Measurements from ENCODE around the gene ITCH.
"Not testable (repeated sequence)": the region's sequence is repeated elsewhere in the genome, so short reads cannot be mapped to it uniquely, and the experiment has no call there.

The ITCH gene

DNA sequence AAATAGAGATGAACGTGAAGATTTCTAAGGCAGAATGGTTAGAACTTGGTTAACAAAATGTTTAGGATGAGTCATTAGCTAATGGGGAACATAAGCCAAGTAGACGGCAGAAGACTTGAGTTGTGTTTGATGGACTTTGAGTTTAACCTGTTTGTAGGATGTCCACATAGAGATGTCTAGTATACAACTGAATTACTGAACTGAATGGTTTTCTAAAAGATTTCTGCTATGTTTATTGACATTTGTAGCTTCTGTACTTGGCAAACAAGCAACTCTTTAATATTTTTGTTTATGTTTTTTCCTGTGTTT is 98.7 kb downstream of the ITCH start:
- no peak for DNase-seq (ENCODE audit: low spot score)

GRCh38 chr20:34468951-34469350 is 105.9 kb downstream of the ITCH start:
- no peak for DNase-seq (ENCODE audit: low spot score)

DNA sequence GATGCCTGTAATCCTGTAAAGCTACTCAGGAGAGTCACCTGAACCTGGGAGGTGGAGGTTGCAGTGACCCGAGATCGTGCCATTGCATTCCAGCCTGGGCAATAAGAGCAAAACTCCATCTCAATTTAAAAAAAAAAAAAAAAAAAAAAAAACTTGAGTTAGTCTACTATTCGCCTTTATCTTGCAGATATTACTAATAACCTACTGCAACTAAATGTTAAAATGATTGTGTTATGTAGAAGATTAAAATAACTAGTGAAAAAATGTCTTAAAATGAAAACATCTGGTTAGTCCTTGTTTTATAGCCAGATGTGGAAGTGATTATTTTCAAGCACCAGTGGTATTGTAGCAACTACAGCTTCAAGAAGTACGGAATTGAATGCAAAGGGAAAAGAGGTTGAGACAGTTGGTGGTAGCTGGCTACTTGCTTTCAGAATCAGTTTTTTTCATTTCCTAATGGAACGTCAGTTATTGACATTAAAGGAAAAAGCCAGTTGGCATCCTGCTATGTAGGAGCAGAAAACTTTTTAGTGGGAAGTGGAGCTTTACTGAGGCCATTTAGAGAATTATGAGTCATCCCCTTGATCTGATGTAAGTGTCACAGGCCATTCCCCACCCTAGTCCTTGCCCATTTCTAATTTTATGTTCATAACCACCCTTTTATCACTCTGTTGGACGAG is 109.3 kb downstream of the ITCH start:
- peak; percentile 29 for DNase-seq (ENCODE audit: low spot score)

DNA sequence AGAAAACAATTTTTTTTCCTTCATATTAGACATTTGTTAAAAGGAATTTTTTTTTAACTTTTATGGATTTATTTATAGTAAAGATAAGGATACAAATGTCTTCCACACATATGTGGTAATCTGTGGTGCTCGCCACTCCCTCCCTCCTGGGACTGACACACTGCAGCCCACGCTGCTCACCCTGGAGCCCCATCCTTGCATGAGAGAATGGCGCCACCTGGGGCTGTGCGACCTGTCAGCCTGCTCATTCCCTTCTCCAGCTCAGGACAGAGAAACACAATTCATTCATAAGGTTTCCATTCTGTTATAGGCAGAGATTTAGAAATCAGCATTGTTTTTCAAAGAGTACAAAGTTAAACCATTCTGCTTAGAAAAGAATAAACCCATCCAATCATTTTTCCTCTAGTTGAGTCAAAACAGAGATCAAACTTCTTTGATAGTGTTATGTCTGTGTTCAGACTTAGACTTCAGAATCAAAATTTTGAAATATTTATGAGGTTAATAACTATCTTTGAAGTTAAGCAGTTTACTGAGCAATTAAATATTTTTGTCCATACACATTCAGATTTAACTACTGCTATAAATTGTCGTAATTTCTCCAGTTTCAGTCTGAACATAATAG is 110.3 kb downstream of the ITCH start:
- peak; percentile 32 for DNase-seq (ENCODE audit: low spot score)

- peak; percentile 43 for DNase-seq (ENCODE audit: low spot score)
These were observed 113.1 kb downstream of the ITCH start for GRCh38 chr20:34475979-34476736.

- DNase-seq (ENCODE audit: low spot score) = no peak
These were observed 116.6 kb downstream of the ITCH start for GRCh38 chr20:34479627-34480026.

GRCh38 chr20:34482154-34482553 is 119.1 kb downstream of the ITCH start:
- not testable (repeated sequence) for DNase-seq (ENCODE audit: low spot score)

- DNase-seq (ENCODE audit: low spot score) = not testable (repeated sequence)
These were observed 120.6 kb downstream of the ITCH start for GRCh38 chr20:34483585-34484220.

- no peak for DNase-seq (ENCODE audit: low spot score)
These were observed 122.1 kb downstream of the ITCH start for GRCh38 chr20:34485068-34485634.

GRCh38 chr20:34491226-34491931 is 128.3 kb downstream of the ITCH start:
- no peak for DNase-seq (ENCODE audit: low spot score)

GRCh38 chr20:34491932-34492509 is 128.9 kb downstream of the ITCH start:
- no peak for DNase-seq (ENCODE audit: low spot score)

DNA sequence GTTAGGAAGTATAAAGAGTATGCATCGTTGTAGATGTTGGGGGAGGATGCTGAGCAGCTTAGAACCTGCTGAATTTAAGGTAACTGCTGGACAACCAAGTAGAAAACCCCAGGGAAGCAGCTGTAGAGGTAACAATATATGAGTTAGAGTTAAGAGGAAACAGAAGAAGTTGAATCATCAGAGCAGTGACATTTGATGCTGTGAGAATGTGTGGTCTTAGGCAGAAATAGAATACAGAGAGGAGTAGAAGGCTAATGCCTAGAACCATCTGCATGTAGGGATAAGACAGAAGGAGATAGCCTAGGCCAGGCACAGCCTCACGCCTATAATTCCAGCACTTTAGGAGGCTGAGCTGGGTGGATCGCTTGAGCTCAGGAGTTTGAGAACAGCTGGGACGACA is 130.6 kb downstream of the ITCH start:
- DNase-seq (ENCODE audit: low spot score) = no peak

DNA sequence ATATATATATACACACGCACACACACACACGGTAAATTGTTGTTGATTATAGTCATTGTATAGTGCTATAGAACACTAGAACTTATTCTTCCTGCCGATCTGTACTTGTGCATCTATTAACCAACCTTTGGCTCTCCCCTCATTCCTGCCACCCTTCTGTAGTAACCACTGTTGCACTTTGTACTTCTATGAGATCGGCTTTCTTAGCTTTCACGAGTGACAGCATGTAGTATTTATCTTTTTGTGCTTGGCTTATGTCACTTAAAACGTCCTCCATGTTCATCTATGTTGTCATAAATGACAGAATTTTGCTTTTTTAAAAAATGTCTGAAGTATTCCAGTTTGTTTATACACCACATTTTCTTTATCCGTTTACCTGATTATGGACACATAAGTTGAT is 132.2 kb downstream of the ITCH start:
- no peak for DNase-seq (ENCODE audit: low spot score)

GRCh38 chr20:34495916-34496315 is 132.8 kb downstream of the ITCH start:
- DNase-seq (ENCODE audit: low spot score) = no peak

GRCh38 chr20:34497596-34497995 is 134.5 kb downstream of the ITCH start:
- not testable (repeated sequence) for DNase-seq (ENCODE audit: low spot score)

DNA sequence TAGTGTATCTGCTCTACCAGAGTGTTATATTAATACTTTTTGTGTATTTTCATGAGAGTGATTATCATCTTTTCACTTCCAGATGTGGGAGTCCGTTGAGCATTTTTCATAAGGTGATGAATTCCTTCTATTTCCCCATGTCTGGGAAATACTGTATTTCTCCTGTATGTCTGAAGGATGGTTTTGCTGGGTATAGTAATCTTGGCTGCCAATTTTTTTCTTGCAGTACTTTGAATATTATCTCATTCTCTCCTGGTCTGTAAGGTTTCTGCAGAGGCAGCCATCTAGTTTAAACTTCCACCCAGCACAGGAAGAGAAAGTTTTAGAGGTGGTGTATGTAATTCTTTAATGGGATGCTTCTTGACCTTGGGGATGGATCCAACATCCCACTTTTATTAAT is 137.8 kb downstream of the ITCH start:
- DNase-seq (ENCODE audit: low spot score) = no peak

GRCh38 chr20:34506480-34506879 is 143.4 kb downstream of the ITCH start:
- DNase-seq (ENCODE audit: low spot score) = no peak

- DNase-seq (ENCODE audit: low spot score) = no peak
These were observed 144.8 kb downstream of the ITCH start for GRCh38 chr20:34507702-34508413.

GRCh38 chr20:34510575-34510974 is 147.5 kb downstream of the ITCH start:
- DNase-seq (ENCODE audit: low spot score) = no peak

- DNase-seq (ENCODE audit: low spot score) = no peak
These were observed 148.8 kb downstream of the ITCH start for GRCh38 chr20:34511891-34512265.
